H1 (cell line): ENCODE results near the gene FRY. TPM values are rescaled to one million over a fixed set of nuclear protein-coding genes. Genes with fewer than 3 reads are reported as not detected.

ENCODE experiments used
- CTCF ChIA-PET: fragments of 300-600 bp; sonication (Branson Sonifier 250); formaldehyde crosslinking; loops from one replicate; lab custom pipeline; 2021; ENCODE audit not compliant: partially characterized antibody; lab: Charles Lee
- POLR2A ChIA-PET: fragments of 300-600 bp; sonication (Branson Sonifier 250); formaldehyde crosslinking; loops from one replicate; lab custom pipeline; 2021; ENCODE audit warnings: inconsistent platforms; ENCODE audit not compliant: partially characterized antibody; lab: Charles Lee
- DNase-seq, 2 experiments: peaks; one replicate each; pipeline versions ENCODE4 v3.0.0 to v3.0.0-alpha.2; 2010 to 2022; ENCODE audit warnings: low spot score in 2 of 2, low read depth in 1 of 2, mixed read lengths in 1 of 2
- FAIRE-seq: peaks from 2 replicates; lab custom pipeline; 2011; peaks lifted over from hg19 to GRCh38; lab: Jason Lieb, UNC
- H2AFZ ChIP-seq: 2 replicates; pipeline ENCODE4 v1.8.1; 2012; ENCODE audit warnings: low read length, inconsistent platforms
- H2AK5ac ChIP-seq: 2 replicates; pipeline ENCODE4 v1.6.1; 2013; ENCODE audit warnings: low read depth, low read length
- H2BK120ac ChIP-seq: replicated peaks from 2 replicates; pipeline ENCODE3; 2013; ENCODE audit warnings: low read depth, low read length, inconsistent platforms
- H2BK12ac ChIP-seq: 2 replicates; pipeline ENCODE4 v1.6.1; 2013; ENCODE audit warnings: low read depth, low read length
- H2BK15ac ChIP-seq: 2 replicates; pipeline ENCODE4 v1.6.1; 2013; ENCODE audit warnings: low read length
- H2BK20ac ChIP-seq: 2 replicates; pipeline ENCODE4 v1.6.1; 2013; ENCODE audit warnings: low read length
- H2BK5ac ChIP-seq: 2 replicates; pipeline ENCODE4 v1.6.1; 2013; ENCODE audit warnings: low read depth, low read length
- H3K14ac ChIP-seq: 2 replicates; pipeline ENCODE4 v1.6.1; 2013; ENCODE audit warnings: inconsistent platforms; ENCODE audit not compliant: insufficient read length
- H3K18ac ChIP-seq: 2 replicates; pipeline ENCODE4 v1.6.1; 2013; ENCODE audit warnings: low read length; ENCODE audit errors: extremely low read depth
- H3K23ac ChIP-seq: 2 replicates; pipeline ENCODE4 v1.6.1; 2013; ENCODE audit warnings: inconsistent platforms; ENCODE audit not compliant: insufficient read length
- H3K23me2 ChIP-seq: 2 replicates; pipeline ENCODE4 v1.6.1; 2013; ENCODE audit warnings: low read depth, low read length
- H3K27ac ChIP-seq: 2 replicates; pipeline ENCODE4 v1.6.1; 2011; ENCODE audit warnings: low read depth, low read length, inconsistent platforms
- H3K27me3 ChIP-seq, 4 experiments: replicated peaks in 1 of 4; 1 replicate in 1 of 4; 2 replicates in 3 of 4; pipeline versions ENCODE4 v1.6.1 to v1.8.1; 2011 to 2013; ENCODE audit warnings: low read length in 3 of 4, mild to moderate bottlenecking in 3 of 4, inconsistent platforms in 2 of 4, mixed read lengths in 2 of 4, moderate library complexity in 1 of 4; ENCODE audit not compliant: control insufficient read depth in 3 of 4, insufficient read depth in 3 of 4; ENCODE audit errors: extremely low read depth in 1 of 4
- H3K36me3 ChIP-seq, 4 experiments: 2 replicates each; pipeline versions ENCODE4 v1.6.1 to v1.8.1; 2011 to 2013; ENCODE audit warnings: mild to moderate bottlenecking in 4 of 4, low read length in 3 of 4, moderate library complexity in 2 of 4, control low read depth in 1 of 4, inconsistent platforms in 1 of 4; ENCODE audit not compliant: insufficient read depth in 4 of 4, control insufficient read depth in 2 of 4
- H3K4ac ChIP-seq: replicated peaks from 2 replicates; pipeline ENCODE3; 2013; ENCODE audit warnings: low read length, low read depth, mixed read lengths, inconsistent platforms; ENCODE audit not compliant: insufficient read length
- H3K4me1 ChIP-seq, 4 experiments: replicated peaks in 1 of 4; 1 replicate in 1 of 4; 2 replicates in 3 of 4; pipeline versions ENCODE4 v1.6.1 to v1.8.1; 2011 to 2013; ENCODE audit warnings: low read length in 3 of 4, inconsistent platforms in 2 of 4, mixed read lengths in 1 of 4; ENCODE audit not compliant: insufficient read depth in 4 of 4, control insufficient read depth in 3 of 4
- H3K4me2 ChIP-seq, 2 experiments: 2 replicates each; pipeline versions ENCODE4 v1.6.1 to v1.8.1; 2011 to 2013; ENCODE audit warnings: low read depth in 2 of 2, low read length in 2 of 2, control low read depth in 1 of 2, inconsistent platforms in 1 of 2, mild to moderate bottlenecking in 1 of 2; ENCODE audit not compliant: insufficient read depth in 1 of 2
- H3K4me3 ChIP-seq, 4 experiments: fragments of 200-600, 300-600 bp in 1 of 4; sonication (generic), shearing (Covaris generic), sonication (Bioruptor Twin) in 1 of 4; 2 replicates each; pipeline versions ENCODE4 v1.5.1 to v1.8.1; 2011 to 2016; ENCODE audit warnings: low read length in 4 of 4, low read depth in 3 of 4, control low read depth in 2 of 4, inconsistent platforms in 2 of 4, mild to moderate bottlenecking in 2 of 4, mixed read lengths in 1 of 4, moderate library complexity in 1 of 4; ENCODE audit not compliant: insufficient read depth in 2 of 4; ENCODE audit errors: extremely low read depth in 1 of 4
- H3K56ac ChIP-seq: replicated peaks from 2 replicates; pipeline ENCODE3; 2013; ENCODE audit warnings: low read depth, mild to moderate bottlenecking, mixed read lengths, low read length, inconsistent platforms; ENCODE audit not compliant: insufficient read length
- H3K79me1 ChIP-seq: 2 replicates; pipeline ENCODE4 v1.6.1; 2013; ENCODE audit warnings: low read depth, low read length, control low read depth
- H3K79me2 ChIP-seq, 2 experiments: 2 replicates each; pipeline versions ENCODE4 v1.6.1 to v1.8.1; 2012 to 2013; ENCODE audit warnings: low read length in 2 of 2, mild to moderate bottlenecking in 2 of 2, inconsistent platforms in 1 of 2; ENCODE audit not compliant: insufficient read depth in 2 of 2, control insufficient read depth in 1 of 2
- H3K9ac ChIP-seq, 4 experiments: replicated peaks in 1 of 4; 1 replicate in 1 of 4; 2 replicates in 3 of 4; pipeline versions ENCODE4 v1.6.1 to v1.8.1; 2011 to 2013; ENCODE audit warnings: low read depth in 3 of 4, low read length in 3 of 4, control low read depth in 2 of 4, mild to moderate bottlenecking in 2 of 4, moderate library complexity in 2 of 4, inconsistent platforms in 1 of 4; ENCODE audit errors: extremely low read depth in 1 of 4
- H3K9me3 ChIP-seq, 2 experiments: 2 replicates each; pipeline versions ENCODE4 v1.6.1 to v1.8.1; 2012 to 2013; ENCODE audit warnings: mild to moderate bottlenecking in 2 of 2, moderate library complexity in 2 of 2, control low read depth in 1 of 2, inconsistent platforms in 1 of 2, low read depth in 1 of 2, low read length in 1 of 2, mixed read lengths in 1 of 2; ENCODE audit not compliant: insufficient read depth in 2 of 2
- H4K20me1 ChIP-seq, 2 experiments: replicated peaks in 1 of 2; 2 replicates each; pipeline versions ENCODE3 to v1.8.1; 2011 to 2013; ENCODE audit warnings: inconsistent platforms in 2 of 2, low read length in 2 of 2, mild to moderate bottlenecking in 1 of 2; ENCODE audit not compliant: insufficient read depth in 2 of 2, control insufficient read depth in 1 of 2
- H4K5ac ChIP-seq: 2 replicates; pipeline ENCODE4 v1.6.1; 2013; ENCODE audit warnings: low read length, low read depth, mixed read lengths, inconsistent platforms; ENCODE audit not compliant: insufficient read length
- H4K8ac ChIP-seq: 2 replicates; pipeline ENCODE4 v1.8.0; 2013; ENCODE audit warnings: mild to moderate bottlenecking, moderate library complexity, low read length, inconsistent platforms; ENCODE audit not compliant: insufficient read depth; ENCODE audit errors: extremely low read depth
- H4K91ac ChIP-seq: replicated peaks from 2 replicates; pipeline ENCODE3; 2013; ENCODE audit warnings: low read length, mixed read lengths, inconsistent platforms; ENCODE audit not compliant: insufficient read length
- ATF3 ChIP-seq: IDR thresholded peaks from 2 replicates; pipeline ENCODE4 v1.6.1; 2011; ENCODE audit warnings: low read depth, mild to moderate bottlenecking, low read length; ENCODE audit not compliant: insufficient read depth
- CTBP2 ChIP-seq: IDR thresholded peaks from 2 replicates; pipeline ENCODE4 v1.7.0; 2011; ENCODE audit warnings: borderline replicate concordance, mild to moderate bottlenecking, moderate library complexity, mixed read lengths, low read length; ENCODE audit not compliant: insufficient read depth, insufficient read length
- FOSL1 ChIP-seq: IDR thresholded peaks from 2 replicates; pipeline ENCODE4 v1.6.1; 2011; ENCODE audit warnings: mild to moderate bottlenecking, low read depth, low read length, moderate library complexity; ENCODE audit not compliant: insufficient read depth
- GABPA ChIP-seq: IDR thresholded peaks from 2 replicates; pipeline ENCODE4 v1.6.1; 2011; ENCODE audit warnings: mild to moderate bottlenecking, low read length, moderate library complexity, borderline replicate concordance; ENCODE audit not compliant: insufficient read depth
- JUND ChIP-seq: IDR thresholded peaks from 2 replicates; pipeline ENCODE4 v1.6.1; 2011; ENCODE audit warnings: mild to moderate bottlenecking, improper control_type of control experiment, low read length
- NANOG ChIP-seq: IDR thresholded peaks from 2 replicates; pipeline ENCODE4 v1.6.1; 2011; ENCODE audit warnings: low read length, low read depth, mild to moderate bottlenecking, inconsistent platforms; ENCODE audit not compliant: insufficient read depth, poor library complexity, severe bottlenecking
- PHF8 ChIP-seq: fragments of 200-600 bp; sonication (generic); conservative IDR thresholded peaks from 2 replicates; pipeline ENCODE4 v1.7.1; 2012; ENCODE audit warnings: low read depth, mild to moderate bottlenecking, inconsistent platforms, low read length, moderate library complexity
- TBP ChIP-seq: IDR thresholded peaks from 2 replicates; pipeline ENCODE4 v1.6.1; 2011; ENCODE audit warnings: low read depth, low read length, improper control_type of control experiment
- TCF12 ChIP-seq: IDR thresholded peaks from 2 replicates; pipeline ENCODE4 v1.6.1; 2011; ENCODE audit warnings: low read depth, mild to moderate bottlenecking, low read length
- YY1 ChIP-seq: IDR thresholded peaks from 2 replicates; pipeline ENCODE4 v1.6.1; 2011; ENCODE audit warnings: low read depth, mild to moderate bottlenecking, low read length
- ZNF274 ChIP-seq: IDR thresholded peaks from 2 replicates; pipeline ENCODE4 v1.7.0; 2012; ENCODE audit warnings: low read length, borderline replicate concordance; ENCODE audit errors: extremely low read depth
- WGBS, 2 experiments: shearing (Covaris generic) in 1 of 2; methylation state at CpG; one replicate each; pipeline versions ENCODE4 v1.1.6 to v1.1.7; 2013 to 2015; ENCODE audit warnings: low lambda C conversion rate in 2 of 2, mixed read lengths in 2 of 2, inconsistent platforms in 1 of 2, low coverage in 1 of 2, missing lambda C conversion rate in 1 of 2; ENCODE audit not compliant: insufficient replicate concordance in 2 of 2, insufficient coverage in 1 of 2, insufficient read length in 1 of 2; ENCODE audit errors: extremely low coverage in 1 of 2, missing lambda C conversion rate in 1 of 2; 5-methylcytosine and 5-hydroxymethylcytosine counted together
- polyA plus RNA-seq, 7 experiments: library from polyadenylated mRNA; depleted of rRNA in 3 of 7; stranded (reverse) in 5 of 7; unstranded in 2 of 7; fragments of >200 nt in 5 of 7; fragments of 200-250 nt in 2 of 7; gene quantifications; 1 replicate in 5 of 7; 2 replicates in 1 of 7; 4 replicates in 1 of 7; pipeline versions ENCODE4 v1.2.1 to v1.2.3, GENCODE V29; 2011 to 2013; ENCODE audit warnings: missing spikeins in 2 of 7, mixed read lengths in 2 of 7
- total RNA-seq: library from RNA; stranded (reverse); fragmentation: NEBNext Ultra II Directional; extraction: Animal tissue kit (Norgen Biotek cat#: 25700); gene quantifications from 2 replicates; pipeline ENCODE4 v1.2.1, GENCODE V29; 2021

The FRY gene
- total and polyA plus RNA-seq, 2 of the 8 experiments (the other 6 are each of a cell fraction or from before 2014, with no cell fraction given): 4.3 to 9.2 TPM

- H3K18ac ChIP-seq: no peak overlapping the region
- WGBS, 2 experiments: 92% methylated on average over 14 of the region's 14 CpGs; no CpG with 5 or more reads in 1 of the 2 experiments
- no peak overlapping the region for H2BK15ac ChIP-seq
- H4K5ac ChIP-seq: no peak overlapping the region
- H3K56ac ChIP-seq: no peak overlapping the region
- no peak overlapping the region for H4K8ac ChIP-seq
- no peaks in the 10 kb centered on the region for H3K9me3 ChIP-seq
- FAIRE-seq: no peak
- H3K4ac ChIP-seq: no peak overlapping the region
- no peak overlapping the region for H2AK5ac ChIP-seq
- no peaks in the 10 kb centered on the region for H3K79me1 ChIP-seq
- no peak overlapping the region for H2BK120ac ChIP-seq
- no peak overlapping the region for H2BK5ac ChIP-seq
- no peak overlapping the region for H3K27ac ChIP-seq
- no peaks in the 10 kb centered on the region for H4K20me1 ChIP-seq
- TF ChIP-seq ZNF274 (no peak), TCF12 (no peak), ATF3 (no peak), YY1 (no peak), NANOG (no peak), CTBP2 (no peak), TBP (no peak), JUND (no peak), FOSL1 (no peak), GABPA (no peak), PHF8 (no peak)
- no peak for DNase-seq
- ChIA-PET CTCF (interaction anchor here (1.0 to 3.9 kb wide), 4 partner anchors 8 to 91 kb away, joined by 3 to 26 read pairs (median 11); no protein-coding TSS in a partner anchor), POLR2A (interaction anchor here (1.5 kb wide), 1 partner anchor 61 kb away, joined by 7 read pairs; the partner anchor contains the start of genes BRCA2 and ZAR1L)
- no peaks in the 10 kb centered on the region for H3K4me1 ChIP-seq
- no peak overlapping the region for H4K91ac ChIP-seq
- peaks cover 0 to 3% (median 0%) of the 10 kb centered on the region in 4 experiments; a peak in 1 of 8 replicates for H3K36me3 ChIP-seq
- no peaks in the 10 kb centered on the region for H3K79me2 ChIP-seq
- no peaks in the 10 kb centered on the region for H3K23me2 ChIP-seq
- H3K23ac ChIP-seq: no peak overlapping the region
- H2AFZ ChIP-seq: no peak overlapping the region
- no peak overlapping the region for H2BK20ac ChIP-seq
- no peak overlapping the region for H3K4me3 ChIP-seq
- H2BK12ac ChIP-seq: no peak overlapping the region
- H3K27me3 ChIP-seq: no peaks in the 10 kb centered on the region
- H3K4me2 ChIP-seq: no peak overlapping the region
- H3K14ac ChIP-seq: no peak overlapping the region
- no peak overlapping the region for H3K9ac ChIP-seq
Measured at GRCh38 chr13:32253911-32254399, 222.4 kb downstream of the FRY start.
